Stimulated activated CD8-positive, alpha-beta memory T cell treated with anti-CD3 and anti-CD28 coated beads, Interleukin-15, amount 100 ng/mL, for 24 hours (primary cell): ENCODE results near the gene UNC5B.

Experiments used
- DNase-seq: peaks from one replicate; pipeline ENCODE4 v3.0.0-alpha.2; 2020; ENCODE audit warnings: low read depth

UNC5B gene

DNA sequence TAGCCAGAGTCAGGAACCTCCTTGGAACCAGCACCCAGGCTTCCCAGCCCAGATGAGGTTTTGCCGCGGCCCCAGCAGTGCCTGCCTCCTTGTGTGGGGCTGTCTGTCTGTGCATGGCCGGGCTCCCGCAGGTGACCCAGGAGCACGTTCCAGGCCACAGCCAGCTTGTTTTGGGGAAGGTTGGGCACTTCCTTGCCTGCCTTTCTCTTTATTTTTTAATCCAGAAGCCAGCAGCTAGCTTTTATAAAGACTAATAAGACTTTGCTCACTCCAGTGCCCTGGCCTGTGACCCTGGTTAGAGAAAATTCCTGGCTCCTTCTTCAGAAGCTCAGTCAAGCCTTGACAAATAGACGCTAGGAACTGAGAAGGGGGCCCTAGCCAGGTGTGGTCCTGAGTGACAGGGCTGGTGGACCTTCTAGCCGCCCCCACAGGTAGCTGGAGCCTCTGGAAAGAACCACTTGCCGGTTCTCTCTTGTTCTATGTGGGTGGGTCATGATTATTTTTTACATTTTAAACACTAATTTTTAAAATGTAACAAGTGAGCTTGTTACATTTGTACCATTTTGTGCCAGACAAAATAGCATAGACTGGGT lies 107.5 kb downstream of the UNC5B start:
- no peak for DNase-seq

DNA sequence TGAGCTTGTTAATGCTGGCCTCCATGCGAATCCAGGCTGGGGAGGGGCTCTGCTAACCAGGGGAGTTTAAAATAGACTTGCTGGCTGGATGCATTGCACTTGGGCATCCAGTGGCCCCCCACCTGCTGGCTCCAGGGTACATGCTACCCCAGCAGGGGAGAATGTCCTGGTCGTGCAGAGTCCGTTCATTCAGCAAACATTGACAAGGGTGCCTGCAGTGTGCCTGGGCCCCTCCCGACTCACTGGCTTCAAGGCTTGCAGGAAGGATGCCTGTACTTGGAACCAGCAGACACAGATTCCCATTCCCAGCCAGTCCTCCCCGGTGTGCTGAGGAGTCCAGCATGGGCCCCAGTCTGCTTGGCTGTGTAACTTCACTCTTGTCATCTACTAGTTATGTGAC lies 108.2 kb downstream of the UNC5B start:
- no peak for DNase-seq

DNA sequence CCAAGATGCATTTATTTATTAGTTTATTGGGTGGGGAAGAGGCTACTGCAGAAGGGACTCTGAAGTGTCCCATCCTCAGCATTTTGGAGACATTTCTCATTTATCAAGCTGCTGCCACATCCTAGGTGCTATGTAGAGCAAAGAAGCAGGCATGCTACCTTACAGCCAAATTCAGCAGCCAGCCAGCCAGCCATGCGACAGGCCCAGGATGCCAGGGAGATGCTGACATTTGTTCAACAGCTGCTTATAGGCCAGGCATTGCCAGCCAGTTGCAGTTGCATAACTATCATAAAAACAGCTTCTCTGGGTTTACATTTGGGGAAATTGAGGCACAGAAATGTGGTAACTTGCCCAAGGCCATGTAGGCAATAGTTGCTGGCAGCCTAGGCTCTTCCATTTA lies 109.0 kb downstream of the UNC5B start:
- no peak for DNase-seq

DNA sequence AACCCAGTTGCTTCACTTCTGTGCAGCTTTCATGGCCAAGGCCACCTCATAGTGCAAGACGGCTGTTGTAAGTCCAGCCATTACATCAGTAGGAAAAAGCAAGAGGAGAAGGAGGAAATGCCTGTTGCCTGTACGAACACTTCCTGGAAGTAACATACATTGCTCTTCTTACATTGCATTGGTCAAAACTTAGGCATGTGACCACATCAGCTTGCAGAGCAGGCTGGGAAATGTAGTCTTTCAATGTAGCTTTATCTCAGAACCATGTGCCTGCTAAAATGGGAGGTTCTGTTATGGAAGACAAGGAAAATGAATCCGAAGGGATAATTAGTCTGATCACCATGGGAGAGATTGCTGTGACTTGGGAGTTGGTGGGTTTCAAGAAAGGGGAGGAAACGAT lies 111.0 kb downstream of the UNC5B start:
- no peak for DNase-seq

DNA sequence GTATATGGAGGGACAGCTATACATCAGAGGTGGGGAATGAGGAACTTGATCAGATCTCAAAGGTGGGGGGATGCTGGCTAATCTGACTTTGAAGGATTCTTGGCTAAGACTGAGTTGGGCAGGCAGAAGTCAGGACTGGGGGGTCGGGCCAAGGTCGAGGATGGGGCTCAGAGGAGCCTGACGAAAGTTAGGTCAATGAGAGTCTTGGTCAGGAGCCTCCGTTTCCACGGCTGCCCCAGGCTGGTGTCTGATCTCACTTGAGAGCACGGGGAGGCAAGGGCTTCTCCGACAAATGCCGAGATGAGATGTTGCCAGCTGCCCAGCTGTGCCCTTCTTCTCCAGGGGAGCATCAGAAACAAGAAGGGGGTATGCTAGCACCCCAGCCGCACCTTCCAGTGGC lies 112.4 kb downstream of the UNC5B start:
- no peak for DNase-seq

DNA sequence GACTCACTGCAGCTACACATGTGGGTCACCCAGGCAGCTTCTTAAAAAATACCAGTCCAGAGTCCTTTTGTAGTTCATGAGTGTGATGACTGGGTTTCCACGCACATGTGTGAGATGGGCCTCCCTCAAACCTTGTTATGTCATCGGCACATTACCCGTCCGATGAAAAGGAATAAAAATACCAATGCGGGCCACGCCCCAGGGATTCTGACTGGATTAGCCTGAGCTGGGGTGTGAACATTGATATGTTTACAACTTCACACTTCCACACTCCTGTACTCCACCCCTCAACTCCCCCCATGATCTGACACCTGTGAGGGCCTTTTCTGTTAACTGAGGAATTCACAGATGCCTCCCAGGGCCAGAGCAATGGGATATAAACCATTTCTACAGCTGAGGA lies 112.9 kb downstream of the UNC5B start:
- DNase-seq: no peak

DNA sequence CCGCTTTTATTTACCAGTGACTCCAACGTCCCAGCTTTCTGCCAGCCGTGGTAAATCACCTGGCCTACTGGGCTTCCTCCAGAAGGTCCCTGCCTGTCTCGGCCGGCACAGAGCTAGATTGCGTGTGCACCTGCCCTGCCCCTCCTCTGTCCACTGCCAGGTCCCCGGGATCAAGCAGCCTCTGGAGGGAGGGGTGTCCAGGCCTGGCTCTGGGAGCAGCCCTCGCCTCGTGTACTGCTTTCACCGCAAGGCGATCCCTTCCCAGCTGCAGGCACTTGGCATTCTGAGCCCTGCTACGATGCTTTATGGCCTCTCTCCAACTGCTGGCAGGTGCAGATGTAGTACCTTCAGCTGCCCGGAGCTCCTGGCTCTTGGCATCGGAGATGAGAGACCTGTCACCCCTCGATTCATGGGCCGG lies 114.1 kb downstream of the UNC5B start:
- DNase-seq: no peak

DNA sequence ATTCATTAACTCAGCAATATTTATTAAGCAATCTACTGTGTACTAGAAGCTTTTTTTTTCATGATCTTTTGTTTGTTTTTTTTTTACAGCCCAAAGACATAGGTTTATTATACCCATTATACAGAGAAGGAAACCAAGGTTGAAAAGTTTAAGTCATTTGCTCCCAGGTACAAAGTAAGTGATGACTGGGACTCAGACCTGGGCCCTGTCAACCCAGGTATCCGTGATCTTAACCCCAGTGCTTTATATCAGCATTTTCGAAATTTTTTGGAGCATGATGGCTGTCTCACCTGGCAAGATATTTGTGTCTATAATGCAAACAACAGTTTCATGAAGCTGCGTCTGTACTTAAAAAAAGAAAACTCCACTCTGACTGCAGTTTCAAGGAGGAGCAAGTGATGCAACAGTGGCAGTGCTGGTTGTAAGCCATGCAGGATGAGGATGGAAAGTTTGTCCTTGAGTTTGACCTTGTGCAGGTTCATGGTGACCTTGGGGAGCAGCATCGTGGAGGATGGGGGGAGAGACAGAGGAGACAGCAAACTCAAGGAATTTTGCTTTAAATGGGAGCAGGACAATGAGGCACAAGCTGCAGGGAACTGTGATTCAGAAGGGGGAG lies 118.5 kb downstream of the UNC5B start:
- DNase-seq: no peak

DNA sequence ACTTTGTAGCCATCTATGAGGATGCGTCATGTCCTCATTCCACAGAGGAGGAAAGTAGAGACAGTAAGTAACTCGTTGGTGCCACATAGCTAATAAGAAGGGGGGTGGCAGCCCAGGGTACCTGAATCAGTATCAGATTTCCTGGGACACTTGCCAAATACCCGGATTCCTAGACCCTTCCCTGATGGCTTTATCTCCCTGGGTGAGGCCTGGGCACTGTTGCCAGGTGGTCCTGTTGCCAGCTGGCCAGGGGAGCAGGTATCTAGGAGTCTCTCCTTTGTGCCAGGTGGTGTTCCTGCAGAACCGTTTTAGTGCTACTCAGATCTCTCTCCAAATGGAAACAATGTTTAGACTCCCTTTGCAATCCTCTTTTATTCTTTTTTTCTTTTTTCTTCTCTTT lies 119.4 kb downstream of the UNC5B start:
- no peak for DNase-seq

DNA sequence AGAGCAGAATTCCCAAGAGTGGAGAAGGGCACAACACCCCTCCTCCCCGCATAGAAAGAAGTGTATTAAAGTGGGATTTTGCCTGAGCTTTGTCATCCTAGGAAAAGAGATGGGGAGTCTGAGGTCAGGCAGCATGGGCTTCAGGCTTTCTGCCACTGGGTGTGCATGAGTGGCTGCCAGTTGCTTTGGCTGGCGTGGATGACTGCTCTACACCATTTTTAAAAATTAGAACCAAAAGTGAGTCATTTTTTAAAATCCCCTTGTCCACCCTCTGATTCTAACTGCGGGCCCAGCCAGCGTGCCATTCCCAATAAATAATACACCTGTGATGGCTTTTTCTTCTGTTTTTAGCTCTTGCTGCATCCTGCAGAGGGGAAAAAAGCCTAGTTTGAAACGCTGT lies 120.1 kb downstream of the UNC5B start:
- DNase-seq: no peak

DNA sequence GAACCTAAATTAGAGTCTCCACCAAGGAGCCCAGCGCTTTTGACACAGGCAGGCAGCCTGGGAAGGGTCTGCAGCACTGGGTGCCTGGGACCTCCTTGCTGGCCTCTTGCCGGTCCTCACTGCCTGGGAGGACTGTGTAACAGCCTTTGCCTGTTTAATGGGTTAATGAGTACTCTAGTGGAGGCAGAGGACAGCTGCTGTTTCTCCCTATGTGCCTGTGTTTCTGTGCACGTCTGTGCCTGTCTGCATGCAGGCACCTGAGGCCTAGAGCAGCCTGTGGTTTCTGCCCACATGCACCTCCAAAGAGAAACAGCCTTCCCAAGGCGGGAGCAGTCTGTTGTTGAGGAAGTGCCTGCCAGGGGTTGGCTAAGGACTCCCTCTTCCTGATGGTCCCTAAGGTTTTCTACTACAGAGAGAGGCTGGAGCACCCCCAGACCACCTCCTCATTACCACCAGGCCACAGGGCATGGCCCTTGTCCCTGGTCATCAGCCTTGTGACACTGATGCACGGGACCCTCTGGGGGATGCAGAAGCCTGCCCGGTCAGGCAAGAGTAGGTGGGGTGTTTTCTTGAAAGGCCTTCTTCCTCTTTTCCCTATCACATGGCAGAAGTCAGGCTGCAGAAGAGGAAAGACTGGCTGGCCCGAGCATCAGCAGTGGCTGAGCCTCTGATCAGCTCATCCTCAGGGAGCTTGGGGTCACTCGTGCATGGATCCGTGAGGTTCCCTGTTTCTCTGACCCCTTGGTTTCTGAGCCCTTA lies 120.9 kb downstream of the UNC5B start:
- no peak for DNase-seq

DNA sequence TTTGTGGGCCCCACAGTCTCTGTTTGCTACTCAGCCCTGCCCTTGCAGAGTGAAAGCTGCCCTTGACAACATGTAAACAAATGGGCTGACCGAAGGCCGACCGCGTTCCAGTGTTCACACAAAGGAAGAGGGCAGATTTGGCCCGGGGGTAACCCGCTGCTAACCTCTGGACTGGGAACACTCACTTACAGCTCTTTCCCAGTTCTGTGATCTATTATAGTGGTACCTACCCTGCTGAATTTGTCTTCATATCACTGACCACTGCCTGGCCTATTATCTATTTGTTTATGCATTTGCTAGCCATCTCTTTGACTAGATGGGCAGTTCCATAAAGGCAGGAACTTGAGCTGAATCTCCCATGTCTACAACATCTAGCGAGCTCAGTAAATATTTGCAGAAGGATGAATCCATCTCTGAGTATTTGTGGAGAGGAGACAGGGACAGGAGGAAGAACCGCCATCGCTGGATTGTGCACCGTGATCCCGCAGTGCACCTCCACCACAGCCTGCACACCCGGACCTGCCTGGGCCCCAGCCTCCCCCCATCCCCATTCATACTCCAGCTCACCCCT lies 121.9 kb downstream of the UNC5B start:
- no peak for DNase-seq

DNA sequence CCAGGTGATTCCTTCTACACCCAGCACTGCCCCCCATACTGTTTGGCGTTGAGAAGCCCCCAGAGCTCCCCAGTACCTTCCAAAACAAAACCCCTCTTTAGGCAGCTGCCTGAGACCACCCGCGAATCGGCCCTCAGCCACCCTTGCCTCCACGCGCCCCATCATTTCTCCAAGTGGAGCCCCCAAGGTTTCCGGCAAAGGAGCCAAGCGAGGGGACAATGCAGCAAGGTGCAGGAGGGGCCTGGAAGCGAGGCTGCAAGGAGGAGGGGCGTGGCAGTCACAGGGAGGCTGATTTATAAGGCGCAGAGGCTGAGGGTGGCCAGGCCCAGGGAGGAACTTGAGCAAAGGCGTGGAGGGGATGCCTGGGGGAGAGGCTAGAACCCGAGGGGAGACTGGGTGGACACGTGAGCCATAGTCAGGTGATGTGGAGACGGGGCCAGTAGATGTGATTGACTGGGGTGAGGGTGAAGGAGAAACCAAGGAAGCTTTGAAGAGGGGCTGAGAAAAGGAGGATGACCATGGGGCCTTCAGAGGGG lies 122.9 kb downstream of the UNC5B start:
- DNase-seq: no peak

DNA sequence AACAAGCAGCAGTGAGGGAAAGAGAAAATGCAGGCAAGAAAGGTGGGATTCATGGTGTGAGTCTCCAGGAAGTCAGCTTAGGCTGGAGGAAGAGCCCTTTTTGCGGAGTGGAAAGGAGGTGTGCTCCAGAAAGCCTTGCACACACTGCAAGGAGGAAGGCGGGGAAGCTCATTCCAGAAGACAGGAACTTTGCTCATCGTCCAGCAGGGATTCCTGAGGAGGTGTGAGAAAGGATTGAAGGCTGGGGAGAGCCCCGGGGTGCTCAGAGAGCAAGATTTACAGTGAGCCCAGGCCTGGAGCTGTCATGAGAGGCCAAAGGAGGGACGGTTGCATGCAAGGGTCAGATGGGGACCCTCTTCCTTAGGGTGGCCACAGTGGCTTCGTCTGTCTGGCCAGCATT lies 124.3 kb downstream of the UNC5B start:
- no peak for DNase-seq

DNA sequence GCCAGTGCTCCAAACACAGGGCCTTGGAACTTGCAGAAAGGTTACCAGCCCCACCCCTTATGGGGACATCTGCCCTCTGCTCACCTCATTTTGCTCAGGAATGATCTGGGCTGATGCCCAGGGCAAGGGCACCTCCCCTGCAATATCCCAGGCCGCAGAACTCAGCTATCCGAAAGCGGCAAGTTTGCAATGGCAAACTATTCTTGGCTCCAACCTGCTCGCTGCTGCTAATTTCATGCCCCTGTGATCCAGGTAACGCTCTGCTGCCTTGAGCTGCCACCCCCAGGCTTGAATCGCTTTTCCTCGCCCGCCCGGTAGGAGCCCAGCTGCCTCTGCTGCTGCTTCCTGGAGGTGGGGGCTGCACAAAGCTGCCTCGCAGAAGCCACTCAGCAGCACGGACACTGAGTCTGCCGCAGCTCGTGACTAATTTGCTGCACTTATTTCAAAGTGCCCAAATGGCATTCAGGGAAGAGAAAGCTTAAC lies 124.9 kb downstream of the UNC5B start:
- no peak for DNase-seq

DNA sequence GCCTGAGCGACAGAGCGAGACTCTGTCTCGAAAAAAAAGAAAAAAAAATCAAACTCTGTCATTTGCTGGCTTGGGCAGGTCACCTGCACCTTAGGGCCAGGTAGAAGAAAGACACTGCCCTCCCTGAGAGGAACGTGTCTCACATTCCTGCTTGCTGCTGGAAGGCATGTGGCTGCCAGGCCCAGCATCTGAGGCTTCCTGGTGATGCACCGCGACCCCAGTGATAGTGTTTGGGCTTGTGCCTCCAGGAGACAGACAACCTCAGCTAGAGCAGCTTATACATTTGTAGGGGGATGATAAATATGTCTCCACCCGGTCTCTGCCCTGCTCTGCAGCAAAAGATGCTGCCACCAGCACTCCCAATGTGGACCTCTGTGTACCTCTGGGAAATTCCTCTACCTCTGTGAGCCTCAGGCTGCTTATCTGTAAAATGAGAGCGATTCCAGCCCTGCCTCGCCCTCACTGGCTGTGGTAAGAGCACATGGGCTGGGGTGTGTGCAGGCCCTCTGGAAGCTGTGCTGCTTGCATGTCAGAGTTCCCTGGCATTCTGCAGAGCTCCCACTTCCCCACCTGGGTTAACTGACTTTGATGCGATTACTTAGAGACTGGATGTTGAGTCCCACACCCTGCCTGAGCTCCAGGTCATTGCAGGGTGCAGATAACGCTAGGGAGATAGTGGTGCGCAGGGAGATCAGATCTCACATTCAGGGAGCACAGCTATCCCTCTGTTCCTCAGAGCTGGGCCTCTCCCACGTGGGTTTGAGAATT lies 126.5 kb downstream of the UNC5B start:
- no peak for DNase-seq

DNA sequence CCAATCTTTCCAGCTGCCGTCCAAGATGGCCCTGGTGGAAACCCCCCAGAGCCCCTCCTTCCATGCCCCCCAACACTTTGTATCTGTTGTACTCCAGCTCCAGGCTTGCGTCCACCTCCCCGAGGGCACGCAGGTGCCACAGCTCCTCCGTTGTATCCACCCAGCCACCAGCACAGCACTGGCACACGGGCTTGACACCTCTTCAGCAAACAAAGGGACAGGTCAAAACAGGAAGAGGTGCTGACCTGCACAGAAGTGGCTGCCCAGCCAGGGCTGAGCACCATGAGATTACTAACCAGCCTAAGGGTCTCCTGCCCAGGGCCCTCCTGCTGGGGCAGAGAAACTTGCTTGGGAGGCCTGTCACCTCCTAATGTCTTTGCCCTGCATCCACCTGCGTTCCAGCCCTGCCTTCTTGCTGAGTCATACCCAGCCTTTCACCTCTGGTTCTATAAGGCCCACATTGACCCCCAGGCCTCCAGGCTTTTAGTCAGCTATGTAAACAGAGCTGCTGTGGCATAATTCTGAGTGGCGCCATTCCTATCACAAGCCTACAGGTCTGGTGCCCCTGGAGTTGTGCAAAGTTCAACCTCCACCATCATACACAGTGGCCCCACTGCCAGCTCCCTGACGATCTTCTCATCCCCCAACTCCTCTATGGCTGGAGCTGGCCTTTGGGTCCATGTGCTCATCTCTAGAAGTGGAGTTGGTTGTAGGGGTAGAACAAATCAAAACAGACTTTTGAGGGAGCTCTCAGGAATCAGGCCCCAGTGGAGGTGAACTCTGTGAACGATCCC lies 127.6 kb downstream of the UNC5B start:
- no peak for DNase-seq

DNA sequence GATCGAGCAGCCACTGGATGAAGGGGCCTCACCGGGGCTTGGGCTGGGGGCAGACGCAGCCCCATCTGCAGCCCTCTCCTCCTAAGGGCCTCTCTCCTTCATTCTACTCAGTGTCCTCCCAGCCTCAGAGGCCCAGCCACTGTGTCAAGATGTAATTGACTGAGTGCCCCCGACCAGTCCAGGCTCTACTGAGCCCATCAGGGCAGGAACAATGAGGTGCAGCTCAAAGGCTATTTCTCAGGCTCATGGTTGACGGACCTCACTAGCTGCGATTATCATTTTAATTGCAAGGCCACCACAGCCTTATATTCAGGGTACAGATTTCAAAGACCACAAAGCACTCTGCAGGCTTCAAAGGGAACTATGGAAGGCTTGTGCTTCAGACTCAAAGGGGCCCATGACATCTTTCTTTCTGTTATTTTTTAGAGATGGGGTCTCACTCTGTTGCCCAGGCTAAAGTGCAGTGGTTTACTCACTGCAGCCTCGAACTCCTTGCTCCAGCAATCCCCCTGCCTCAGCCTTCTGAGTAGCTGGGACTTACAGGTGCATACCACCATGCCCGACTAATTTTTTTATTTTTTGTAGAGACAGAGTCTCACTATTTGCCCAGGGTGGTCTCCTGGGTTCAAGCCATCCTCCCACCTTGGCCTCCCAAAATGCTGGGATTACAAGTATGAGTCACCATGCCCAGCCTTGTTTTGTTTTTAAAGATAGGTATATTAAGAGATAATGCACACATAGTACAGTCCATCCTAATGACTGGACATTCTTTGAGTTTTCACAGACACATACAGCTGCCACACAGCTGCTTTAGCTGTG lies 130.4 kb downstream of the UNC5B start:
- DNase-seq: no peak

DNA sequence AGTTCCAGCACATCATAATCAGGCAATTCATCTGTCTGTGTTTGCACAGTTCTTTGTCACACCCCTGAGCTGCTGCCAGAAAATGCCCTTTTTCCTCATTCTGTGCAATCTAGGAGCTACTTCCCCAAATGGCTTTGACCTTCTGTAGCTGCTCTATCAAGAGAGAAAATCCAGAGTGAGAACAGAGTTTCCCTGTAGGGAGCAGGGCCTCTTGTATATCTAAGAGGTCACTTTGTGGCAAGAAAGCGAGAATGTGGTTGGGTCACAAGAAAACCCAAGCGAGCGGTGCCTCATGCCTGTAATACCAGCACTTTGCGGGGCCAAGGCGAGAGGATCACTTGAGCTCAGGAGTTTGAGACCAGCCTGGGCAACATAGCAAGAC lies 131.0 kb downstream of the UNC5B start:
- DNase-seq: no peak

DNA sequence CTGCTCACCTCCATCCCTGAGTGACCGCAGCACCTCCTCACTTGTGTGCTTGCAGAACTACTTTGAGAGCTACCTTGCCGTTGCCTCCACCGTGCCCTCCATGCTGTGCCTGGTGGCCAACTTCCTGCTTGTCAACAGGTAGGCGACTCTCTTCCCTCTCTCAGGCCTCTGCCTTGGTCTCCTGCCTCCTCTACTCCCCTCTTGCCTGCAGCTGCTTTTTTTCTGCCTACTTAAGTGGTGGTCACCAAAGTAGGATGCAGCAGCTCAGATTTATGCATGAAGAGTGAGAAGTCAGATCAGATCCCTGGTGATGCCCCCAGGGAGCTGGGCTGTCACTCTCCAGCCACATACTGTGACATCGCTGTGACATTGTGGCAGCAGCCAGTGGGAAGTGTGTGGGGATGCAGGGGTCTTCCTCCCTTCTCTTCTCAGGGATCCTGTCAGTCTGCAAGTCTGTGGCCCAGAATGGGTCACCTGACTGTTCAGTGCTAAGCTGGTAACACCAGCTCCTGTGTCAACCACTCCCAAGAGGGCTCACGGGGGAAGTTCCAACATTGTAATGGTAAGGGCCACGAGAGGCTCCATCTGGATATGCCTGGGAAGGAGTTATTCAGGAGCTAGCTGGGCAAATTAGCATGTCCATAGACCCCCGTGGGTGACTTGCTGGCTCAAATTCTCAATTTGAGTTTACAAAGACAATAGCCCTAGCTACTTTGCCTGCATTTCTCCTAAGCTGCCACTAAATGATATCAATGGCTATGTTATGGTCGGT lies 132.0 kb downstream of the UNC5B start:
- no peak for DNase-seq
